HepG2 (cell line): ENCODE results near the gene THRA. TPM values are rescaled to one million over a fixed set of nuclear protein-coding genes. Genes with fewer than 3 reads are reported as not detected.

ENCODE experiments used
- ATAC-seq: fragments of 200-7000 bp; cut with Tn5 transposase; 3 replicates; pipeline ENCODE4 v1.9.1; 2020; ENCODE audit warnings: mild to moderate bottlenecking, moderate library complexity
- BruUV-seq: library from RNA; stranded (reverse); fragments of 400-500 nt; replicated peaks from 2 replicates; lab custom pipeline; 2021; lab: Mats Ljungman, UMichigan
- CTCF ChIA-PET: fragments of 300-600 bp; formaldehyde crosslinking; extraction: SDS; loops from one replicate; lab custom pipeline; 2021; ENCODE audit warnings: low total read pairs, inconsistent platforms, low intra/inter-chr PET ratio; lab: Yijun Ruan, JAX
- POLR2A ChIA-PET: fragments of 350-600 bp; sonication (Branson Sonifier 250); formaldehyde crosslinking; loops from one replicate; lab custom pipeline; 2020; ENCODE audit warnings: antibody characterized with exemption, inconsistent platforms; lab: Yijun Ruan, JAX
- DNase-seq: peaks from one replicate; pipeline ENCODE4 v3.0.0-alpha.2; 2015; ENCODE audit warnings: low spot score
- FAIRE-seq: peaks from 3 replicates; lab custom pipeline; 2011; peaks lifted over from hg19 to GRCh38; lab: Jason Lieb, UNC
- H2AFZ ChIP-seq: one replicate; pipeline ENCODE4 v1.6.1; 2011; ENCODE audit warnings: low read length, inconsistent platforms
- H3K27ac ChIP-seq: fragments of 300-600 bp; 3 replicates; pipeline ENCODE4 v1.8.0; 2011; ENCODE audit warnings: mixed run types, mild to moderate bottlenecking, mixed read lengths, low read length, inconsistent platforms; ENCODE audit not compliant: insufficient read depth; ENCODE audit errors: extremely low read length
- H3K27me3 ChIP-seq, 2 experiments: fragments of 200-600 bp in 1 of 2; 2 replicates in 1 of 2; 3 replicates in 1 of 2; pipeline versions ENCODE4 v1.6.0 to v1.8.0; 2011; ENCODE audit warnings: low read length in 2 of 2, mild to moderate bottlenecking in 2 of 2, moderate library complexity in 2 of 2, inconsistent platforms in 1 of 2; ENCODE audit not compliant: insufficient read depth in 2 of 2, control insufficient read depth in 1 of 2
- H3K36me3 ChIP-seq, 2 experiments: fragments of 200-600 bp in 1 of 2; replicated peaks in 1 of 2; 2 replicates in 1 of 2; 3 replicates in 1 of 2; pipeline versions ENCODE4 v1.5.1 to v1.8.0; 2011; ENCODE audit warnings: low read length in 2 of 2, inconsistent platforms in 1 of 2; ENCODE audit not compliant: insufficient read depth in 2 of 2, control insufficient read depth in 1 of 2
- H3K4me1 ChIP-seq: 2 replicates; pipeline ENCODE4 v1.5.1; 2012; ENCODE audit warnings: low read length, inconsistent platforms; ENCODE audit not compliant: insufficient read depth
- H3K4me2 ChIP-seq: 2 replicates; pipeline ENCODE4 v1.6.0; 2011; ENCODE audit warnings: low read depth, low read length, inconsistent platforms
- H3K4me3 ChIP-seq, 3 experiments: fragments of 200-600 bp in 1 of 3; sonication (generic), shearing (Covaris generic) in 1 of 3; replicated peaks in 1 of 3; 2 replicates each; pipeline ENCODE4 v1.5.1; 2011 to 2016; ENCODE audit warnings: low read length in 3 of 3, inconsistent platforms in 2 of 3, low read depth in 2 of 3, mild to moderate bottlenecking in 2 of 3, control low read depth in 1 of 3, mixed read lengths in 1 of 3; ENCODE audit not compliant: insufficient read depth in 1 of 3
- H3K79me2 ChIP-seq: one replicate; pipeline ENCODE4 v1.6.1; 2011; ENCODE audit warnings: low read length, inconsistent platforms; ENCODE audit not compliant: insufficient read depth
- H3K9ac ChIP-seq: 2 replicates; pipeline ENCODE4 v1.6.0; 2011; ENCODE audit warnings: mild to moderate bottlenecking, low read depth, low read length, inconsistent platforms; ENCODE audit not compliant: insufficient read depth
- H3K9me3 ChIP-seq: 2 replicates; pipeline ENCODE4 v1.5.1; 2012; ENCODE audit warnings: mild to moderate bottlenecking, low read length
- H4K20me1 ChIP-seq: 2 replicates; pipeline ENCODE4 v1.6.0; 2011; ENCODE audit warnings: inconsistent platforms, mild to moderate bottlenecking, low read length, moderate library complexity; ENCODE audit not compliant: insufficient read depth
- ARID2 ChIP-seq: sonication (generic); formaldehyde crosslinking; IDR thresholded peaks from 2 replicates; pipeline ENCODE4 v1.8.1; 2022; ENCODE audit warnings: mild to moderate bottlenecking, missing genetic modification reagents, borderline replicate concordance
- BRD4 ChIP-seq: sonication (generic); formaldehyde crosslinking; IDR thresholded peaks from 2 replicates; pipeline ENCODE4 v1.4.0; 2020; ENCODE audit warnings: missing genetic modification reagents
- EED ChIP-seq: sonication (generic); formaldehyde crosslinking; IDR thresholded peaks from 2 replicates; pipeline ENCODE4 v1.5.0; 2020; ENCODE audit warnings: mild to moderate bottlenecking, missing genetic modification reagents
- HMGA1 ChIP-seq: sonication (generic); formaldehyde crosslinking; conservative IDR thresholded peaks from 2 replicates; pipeline ENCODE4 v1.4.0; 2020; ENCODE audit warnings: missing genetic modification reagents
- IRF9 ChIP-seq: sonication (generic); formaldehyde crosslinking; IDR thresholded peaks from 2 replicates; pipeline ENCODE4 v1.8.0; 2022; ENCODE audit warnings: missing genetic modification reagents, mild to moderate bottlenecking, borderline replicate concordance
- LCORL ChIP-seq, 2 experiments: fragments of 450-650 bp in 1 of 2; sonication (generic) in 1 of 2; formaldehyde crosslinking in 1 of 2; IDR thresholded peaks; 2 replicates each; pipeline versions ENCODE4 v1.5.0 to v1.6.1; 2017 to 2020; ENCODE audit warnings: antibody characterized with exemption in 1 of 2, missing genetic modification reagents in 1 of 2
- NFIC ChIP-seq: IDR thresholded peaks from 2 replicates; pipeline ENCODE4 v1.6.1; 2012; ENCODE audit warnings: mild to moderate bottlenecking, low read length, inconsistent platforms
- NRL ChIP-seq: sonication (generic); formaldehyde crosslinking; IDR thresholded peaks from 2 replicates; pipeline ENCODE4 v1.5.0; 2020; ENCODE audit warnings: missing genetic modification reagents, mild to moderate bottlenecking, moderate library complexity, borderline replicate concordance
- RAD51 ChIP-seq: fragments of 450-650 bp; IDR thresholded peaks from 2 replicates; pipeline ENCODE4 v1.6.1; 2016; ENCODE audit warnings: borderline replicate concordance
- SIX4 ChIP-seq: sonication (generic); formaldehyde crosslinking; IDR thresholded peaks from 2 replicates; pipeline ENCODE4 v1.4.0; 2020; ENCODE audit warnings: missing genetic modification reagents
- SRY ChIP-seq: sonication (generic); formaldehyde crosslinking; IDR thresholded peaks from 2 replicates; pipeline ENCODE4 v1.8.0; 2022; ENCODE audit warnings: mild to moderate bottlenecking, missing genetic modification reagents
- ZNF891 ChIP-seq: sonication (generic); formaldehyde crosslinking; IDR thresholded peaks from 2 replicates; pipeline ENCODE4 v1.5.0; 2020; ENCODE audit warnings: mild to moderate bottlenecking, missing genetic modification reagents
- WGBS: methylation state at CpG from one replicate; pipeline ENCODE4 v1.1.6; 2017; ENCODE audit warnings: low lambda C conversion rate; 5-methylcytosine and 5-hydroxymethylcytosine counted together
- in situ Hi-C: cut with HindIII; loops from 2 replicates; pipeline ENCODE4 v1.10.0; 2017; ENCODE audit warnings: low pct_unique_long_range_greater_than_20kb; ENCODE audit not compliant: extremely low pct_ligation_motif_present
- intact Hi-C: fragments of 100-400 bp; cut with micrococcal nuclease; formaldehyde crosslinking; loops from one replicate; pipeline ENCODE4 v1.10.0; 2022; ENCODE audit not compliant: unreplicated experiment
- polyA plus RNA-seq, 8 experiments: library from polyadenylated mRNA; depleted of rRNA in 3 of 8; stranded (reverse) in 7 of 8; unstranded in 1 of 8; fragments of >200 nt; fragmentation: Illumina TruSeq in 4 of 8; extraction: Trizol in 4 of 8; gene quantifications; 2 replicates each; pipeline versions ENCODE4 v1.2.1 to v1.2.3, GENCODE V29; 2011 to 2016; ENCODE audit warnings: low read depth in 4 of 8, missing spikeins in 1 of 8, mixed read lengths in 1 of 8; ENCODE audit not compliant: insufficient read depth in 1 of 8
- total RNA-seq, 5 experiments: library from RNA; depleted of rRNA; stranded (reverse); fragments of >200 nt; fragmentation: Illumina TruSeq; extraction: Trizol; gene quantifications; 2 replicates each; pipeline ENCODE4 v1.2.3, GENCODE V29; 2016; ENCODE audit warnings: low read depth in 1 of 5

The THRA gene
- total and polyA plus RNA-seq, 2 of the 13 experiments (the other 11 are each of a cell fraction or from before 2014, with no cell fraction given), result 8.0 to 9.9 TPM

GRCh38 chr17:40061609-40062038 lies 1.1 kb upstream of the THRA start:
- peak overlapping the region in 1 of 3 experiments; percentile 72; a peak in 2 of 6 replicates for H3K4me3 ChIP-seq
- no peak for DNase-seq
- peaks cover 66% of the 10 kb centered on the region for H3K4me1 ChIP-seq
- WGBS, result 19% methylated on average over 9 of the region's 10 CpGs
- in situ Hi-C loops (no loop called here), intact Hi-C loops (no loop called here)
- H4K20me1 ChIP-seq, result no peaks in the 10 kb centered on the region
- no TSS peak for BruUV-seq
- ChIA-PET POLR2A (interaction anchor here (0.6 to 4.2 kb wide), 6 partner anchors 11 to 51 kb away, joined by 3 to 29 read pairs (median 13); no protein-coding TSS in a partner anchor), CTCF (interaction anchor here (2.1 to 3.0 kb wide), 2 partner anchors 13 to 50 kb away, joined by 11 to 25 read pairs; no protein-coding TSS in a partner anchor)
- H3K9ac ChIP-seq, result no peak overlapping the region
- no peak overlapping the region for H2AFZ ChIP-seq
- ATAC-seq, result no peak
- H3K79me2 ChIP-seq, result peaks cover 6% of the 10 kb centered on the region
- no peak for TF ChIP-seq RAD51
- no peak for TF ChIP-seq EED (CRISPR knock-in tag)
- no peak for TF ChIP-seq BRD4
- no peak for TF ChIP-seq SIX4
- no peak for TF ChIP-seq NFIC
- no peak for TF ChIP-seq LCORL (IDR thresholded peaks at IDR 0.05)
- TF ChIP-seq LCORL (CRISPR knock-in tag; IDR thresholded peaks at IDR 0.05), result no peak
- TF ChIP-seq NRL (CRISPR knock-in tag), result 0 out of 2 replicates have a peak, but pooled peaks have one; percentile 35
- TF ChIP-seq HMGA1, result no peak
- peak; percentile 68; the same call in 1 of the 2 replicates for TF ChIP-seq ZNF891 (CRISPR knock-in tag)
- TF ChIP-seq ARID2 (CRISPR knock-in tag), result 0 out of 2 replicates have a peak, but pooled peaks have one; percentile 21
- no peak for TF ChIP-seq IRF9 (CRISPR knock-in tag)
- TF ChIP-seq SRY (CRISPR knock-in tag), result 0 out of 2 replicates have a peak, but pooled peaks have one; percentile 31
- H3K27me3 ChIP-seq, result peaks cover 4 to 33% of the 10 kb centered on the region in 2 experiments; a peak in 4 of 5 replicates
- peak overlapping the region; percentile 94 for H3K4me2 ChIP-seq
- H3K36me3 ChIP-seq, result no peaks in the 10 kb centered on the region
- no peak overlapping the region for H3K27ac ChIP-seq
- no peaks in the 10 kb centered on the region for H3K9me3 ChIP-seq
- no peak for FAIRE-seq
